B cell (primary cell): ENCODE measurements around the gene RPS19. TPM values are rescaled to one million over a fixed set of nuclear protein-coding genes. Genes with fewer than 3 reads are reported as not detected.

Experiments used
- ATAC-seq: fragments of 200-7000 bp; cut with Tn5 transposase; one replicate; pipeline ENCODE4 v1.10.0; 2021; ENCODE audit warnings: low read depth, mild to moderate bottlenecking, moderate number of reproducible peaks, moderate library complexity
- CTCF ChIA-PET: fragments of 350-600 bp; sonication (Branson Sonifier 250); formaldehyde crosslinking; loops from one replicate; lab custom pipeline; 2021; ENCODE audit warnings: antibody characterized with exemption, inconsistent platforms; lab: Charles Lee
- POLR2A ChIA-PET: fragments of 350-600 bp; sonication (Branson Sonifier 250); formaldehyde crosslinking; loops from one replicate; lab custom pipeline; 2021; ENCODE audit warnings: antibody characterized with exemption; lab: Charles Lee
- DNase-seq: peaks from one replicate; pipeline ENCODE4 v3.0.0; 2013
- H2AFZ ChIP-seq: 2 replicates; pipeline ENCODE4 v1.6.1; 2012; ENCODE audit warnings: mild to moderate bottlenecking, low read depth, low read length; ENCODE audit not compliant: insufficient read depth, poor library complexity, severe bottlenecking
- H3K27ac ChIP-seq, 2 donors: 1 replicate in 1 of 2; 2 replicates in 1 of 2; pipeline ENCODE4 v1.5.1; 2012 to 2013; ENCODE audit warnings: low read length in 2 of 2, mild to moderate bottlenecking in 2 of 2, moderate library complexity in 1 of 2
- H3K27me3 ChIP-seq, 4 experiments: fragments of 200-600 bp in 1 of 4; sonication (generic) in 1 of 4; replicated peaks in 1 of 4; 1 replicate in 2 of 4; 2 replicates in 2 of 4; pipeline versions ENCODE4 v1.6.1 to v1.7.0; 2013 to 2016; ENCODE audit warnings: low read length in 3 of 4, mild to moderate bottlenecking in 2 of 4, mixed read lengths in 1 of 4, moderate library complexity in 1 of 4; ENCODE audit not compliant: insufficient read depth in 4 of 4, control insufficient read depth in 3 of 4; ENCODE audit errors: control extremely low read depth in 1 of 4
- H3K36me3 ChIP-seq, 2 experiments: replicated peaks in 1 of 2; 1 replicate in 1 of 2; 2 replicates in 1 of 2; pipeline versions ENCODE4 v1.6.1 to v1.7.1; 2013; ENCODE audit warnings: low read length in 1 of 2; ENCODE audit not compliant: insufficient read depth in 2 of 2, control insufficient read depth in 1 of 2; ENCODE audit errors: control extremely low read depth in 1 of 2, extremely low read depth in 1 of 2
- H3K4me1 ChIP-seq, 2 donors: fragments of 200-600 bp in 1 of 2; sonication (generic) in 1 of 2; 1 replicate in 1 of 2; 2 replicates in 1 of 2; pipeline versions ENCODE4 v1.5.1 to v1.6.1; 2013 to 2017; ENCODE audit warnings: low read length in 2 of 2; ENCODE audit not compliant: control insufficient read depth in 2 of 2, insufficient read depth in 2 of 2
- H3K4me2 ChIP-seq: replicated peaks from 2 replicates; pipeline ENCODE3; 2012; ENCODE audit warnings: mild to moderate bottlenecking, low read depth, low read length; ENCODE audit not compliant: poor library complexity, severe bottlenecking
- H3K4me3 ChIP-seq, 5 experiments: fragments of 200-600 bp in 1 of 5; sonication (generic) in 1 of 5; 1 replicate in 3 of 5; 2 replicates in 2 of 5; pipeline versions ENCODE4 v1.5.1 to v1.7.0; 2011 to 2016; ENCODE audit warnings: low read length in 4 of 5, mild to moderate bottlenecking in 4 of 5, low read depth in 2 of 5, control low read depth in 1 of 5, moderate library complexity in 1 of 5; ENCODE audit not compliant: insufficient read depth in 1 of 5; ENCODE audit errors: control extremely low read depth in 1 of 5, extremely low read depth in 1 of 5
- H3K79me2 ChIP-seq: fragments of 200-600 bp; sonication (generic); one replicate; pipeline ENCODE4 v1.6.0; 2016; ENCODE audit warnings: low read length; ENCODE audit not compliant: control insufficient read depth, insufficient read depth
- H3K9ac ChIP-seq: fragments of 200-600 bp; sonication (generic); 2 replicates; pipeline ENCODE4 v1.6.1; 2017; ENCODE audit warnings: mild to moderate bottlenecking, low read length, moderate library complexity
- H3K9me3 ChIP-seq, 3 donors: one replicate each; pipeline versions ENCODE4 v1.6.1 to v1.7.1; 2013; ENCODE audit warnings: low read length in 2 of 3; ENCODE audit not compliant: control insufficient read depth in 2 of 3, insufficient read depth in 1 of 3; ENCODE audit errors: control extremely low read depth in 1 of 3
- H4K20me1 ChIP-seq: 2 replicates; pipeline ENCODE4 v1.6.0; 2012; ENCODE audit warnings: mild to moderate bottlenecking, low read length; ENCODE audit not compliant: insufficient read depth, control insufficient read depth, poor library complexity, severe bottlenecking
- H3K27ac Mint-ChIP-seq: one replicate; pipeline ENCODE4 v1.8.0; 2021; ENCODE audit warnings: mixed read lengths
- H3K27me3 Mint-ChIP-seq: one replicate; pipeline ENCODE4 v1.8.0; 2021; ENCODE audit warnings: mixed read lengths
- H3K4me1 Mint-ChIP-seq: one replicate; pipeline ENCODE4 v1.8.0; 2021; ENCODE audit warnings: mixed read lengths
- H3K4me3 Mint-ChIP-seq: one replicate; pipeline ENCODE4 v1.8.0; 2021; ENCODE audit warnings: mixed read lengths
- H3K9me3 Mint-ChIP-seq: one replicate; pipeline ENCODE4 v1.8.0; 2022; ENCODE audit warnings: mixed read lengths; ENCODE audit not compliant: insufficient read depth
- EZH2 ChIP-seq: IDR thresholded peaks from 2 replicates; pipeline ENCODE4 v1.6.1; 2012; ENCODE audit warnings: borderline replicate concordance, low read depth, mild to moderate bottlenecking, moderate library complexity, low read length; ENCODE audit not compliant: insufficient read depth, poor library complexity, severe bottlenecking
- WGBS: methylation state at CpG from one replicate; pipeline ENCODE4 v1.1.5; 2013; ENCODE audit warnings: missing lambda C conversion rate; ENCODE audit not compliant: insufficient coverage; 5-methylcytosine and 5-hydroxymethylcytosine counted together
- intact Hi-C: fragments of 100-400 bp; cut with micrococcal nuclease; formaldehyde crosslinking; loops from one replicate; pipeline ENCODE4 v1.10.0; 2022
- polyA plus RNA-seq: library from polyadenylated mRNA; depleted of rRNA; stranded (reverse); fragments of >200 nt; gene quantifications from 2 replicates; pipeline ENCODE4 v1.2.3, GENCODE V29; 2012
- total RNA-seq, 2 donors: library from RNA; stranded (reverse); fragments of 120-200 nt in 1 of 2; gene quantifications; 1 replicate in 1 of 2; 2 replicates in 1 of 2; pipeline versions ENCODE4 v1.2.3 to v1.2.4, GENCODE V29; 2013 to 2022
- TF ChIP-seq, protein P1 (sequence below): fragments of 200-600 bp; IDR thresholded peaks from one replicate; pipeline ENCODE4 v1.8.0; 2022; ENCODE audit warnings: antibody characterized with exemption, mild to moderate bottlenecking

The RPS19 gene
- total and polyA plus RNA-seq, 2 donors (not counting 1 experiment from before 2014, with no cell fraction given): 3,322 to 9,144 TPM

- H3K4me1 Mint-ChIP-seq: peaks cover 19% of the 10 kb centered on the region
- POLR2A ChIA-PET: no interaction called here
- no peak overlapping the region for H3K4me3 Mint-ChIP-seq
Observed at GRCh38 chr19:41893899-41894298, 33.8 kb downstream of the RPS19 start.

GRCh38 chr19:41894350-41894749 is 34.3 kb downstream of the RPS19 start:
- H4K20me1 ChIP-seq: peaks cover 91% of the 10 kb centered on the region
- no peak overlapping the region for H3K27ac ChIP-seq
- H3K9me3 ChIP-seq: no peaks in the 10 kb centered on the region
- 90% methylated on average over 12 of the region's 14 CpGs for WGBS
- no peak overlapping the region for H2AFZ ChIP-seq
- DNase-seq (no peak), ATAC-seq (no peak)
- peaks cover 5 to 78% of the 10 kb centered on the region in 2 experiments for H3K36me3 ChIP-seq
- peaks cover 0 to 22% of the 10 kb centered on the region in 2 donors for H3K4me1 ChIP-seq
- peaks cover 60% of the 10 kb centered on the region for H3K79me2 ChIP-seq
- H3K9ac ChIP-seq: no peak overlapping the region
- TF ChIP-seq, protein P1, sequence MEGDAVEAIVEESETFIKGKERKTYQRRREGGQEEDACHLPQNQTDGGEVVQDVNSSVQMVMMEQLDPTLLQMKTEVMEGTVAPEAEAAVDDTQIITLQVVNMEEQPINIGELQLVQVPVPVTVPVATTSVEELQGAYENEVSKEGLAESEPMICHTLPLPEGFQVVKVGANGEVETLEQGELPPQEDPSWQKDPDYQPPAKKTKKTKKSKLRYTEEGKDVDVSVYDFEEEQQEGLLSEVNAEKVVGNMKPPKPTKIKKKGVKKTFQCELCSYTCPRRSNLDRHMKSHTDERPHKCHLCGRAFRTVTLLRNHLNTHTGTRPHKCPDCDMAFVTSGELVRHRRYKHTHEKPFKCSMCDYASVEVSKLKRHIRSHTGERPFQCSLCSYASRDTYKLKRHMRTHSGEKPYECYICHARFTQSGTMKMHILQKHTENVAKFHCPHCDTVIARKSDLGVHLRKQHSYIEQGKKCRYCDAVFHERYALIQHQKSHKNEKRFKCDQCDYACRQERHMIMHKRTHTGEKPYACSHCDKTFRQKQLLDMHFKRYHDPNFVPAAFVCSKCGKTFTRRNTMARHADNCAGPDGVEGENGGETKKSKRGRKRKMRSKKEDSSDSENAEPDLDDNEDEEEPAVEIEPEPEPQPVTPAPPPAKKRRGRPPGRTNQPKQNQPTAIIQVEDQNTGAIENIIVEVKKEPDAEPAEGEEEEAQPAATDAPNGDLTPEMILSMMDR: no peak
- no peak for TF ChIP-seq EZH2
- Mint-ChIP-seq H3K4me1 (peaks cover 17% of the 10 kb centered on the region), H3K4me3 (no peak overlapping the region), H3K27me3 (no peaks in the 10 kb centered on the region), H3K9me3 (no peaks in the 10 kb centered on the region), H3K27ac (peak overlapping the region; percentile 59)
- H3K4me2 ChIP-seq: no peak overlapping the region
- no peaks in the 10 kb centered on the region for H3K27me3 ChIP-seq
- ChIA-PET POLR2A (interaction anchor here (1.0 kb wide), 1 partner anchor 17 kb away, joined by 3 read pairs; the partner anchor contains the start of gene CD79A), CTCF (interaction anchor here (0.7 kb wide), 2 partner anchors 28 to 50 kb away, joined by 3 read pairs; no protein-coding TSS in a partner anchor)
- intact Hi-C loops: no loop called here
- H3K4me3 ChIP-seq: no peak overlapping the region

More at GRCh38 chr19:41893899-41894298, 33.8 kb downstream of the RPS19 start:
- H3K4me2 ChIP-seq: no peak overlapping the region
- Mint-ChIP-seq H3K9me3 (no peaks in the 10 kb centered on the region), H3K27me3 (no peaks in the 10 kb centered on the region), H3K27ac (peak overlapping the region; percentile 53)
- no peaks in the 10 kb centered on the region for H3K9me3 ChIP-seq
- intact Hi-C loops: no loop called here
- no peak overlapping the region for H2AFZ ChIP-seq
- no peak overlapping the region for H3K9ac ChIP-seq
- WGBS: 77% methylated on average over 6 of the region's 6 CpGs
- CTCF ChIA-PET: no interaction called here
- no peak for TF ChIP-seq EZH2
- TF ChIP-seq, protein P1: no peak
- H3K36me3 ChIP-seq: peaks cover 4 to 79% of the 10 kb centered on the region in 2 experiments
- DNase-seq: no peak
- peaks cover 91% of the 10 kb centered on the region for H4K20me1 ChIP-seq
- H3K4me3 ChIP-seq: no peak overlapping the region
- no peaks in the 10 kb centered on the region for H3K27me3 ChIP-seq
- peaks cover 63% of the 10 kb centered on the region for H3K79me2 ChIP-seq
- peaks cover 0 to 25% of the 10 kb centered on the region in 2 donors for H3K4me1 ChIP-seq
- ATAC-seq: no peak
- H3K27ac ChIP-seq: peak overlapping the region in 1 of 2 donors; percentile 19
